GM12801 (cell line): ENCODE results near the gene CACHD1.

Source experiments
- TF ChIP-seq, protein P1 (sequence below): IDR thresholded peaks from one replicate; pipeline ENCODE4 v1.5.1; 2011; ENCODE audit warnings: control low read depth; ENCODE audit not compliant: insufficient read length; ENCODE audit errors: extremely low read depth

The CACHD1 gene

DNA sequence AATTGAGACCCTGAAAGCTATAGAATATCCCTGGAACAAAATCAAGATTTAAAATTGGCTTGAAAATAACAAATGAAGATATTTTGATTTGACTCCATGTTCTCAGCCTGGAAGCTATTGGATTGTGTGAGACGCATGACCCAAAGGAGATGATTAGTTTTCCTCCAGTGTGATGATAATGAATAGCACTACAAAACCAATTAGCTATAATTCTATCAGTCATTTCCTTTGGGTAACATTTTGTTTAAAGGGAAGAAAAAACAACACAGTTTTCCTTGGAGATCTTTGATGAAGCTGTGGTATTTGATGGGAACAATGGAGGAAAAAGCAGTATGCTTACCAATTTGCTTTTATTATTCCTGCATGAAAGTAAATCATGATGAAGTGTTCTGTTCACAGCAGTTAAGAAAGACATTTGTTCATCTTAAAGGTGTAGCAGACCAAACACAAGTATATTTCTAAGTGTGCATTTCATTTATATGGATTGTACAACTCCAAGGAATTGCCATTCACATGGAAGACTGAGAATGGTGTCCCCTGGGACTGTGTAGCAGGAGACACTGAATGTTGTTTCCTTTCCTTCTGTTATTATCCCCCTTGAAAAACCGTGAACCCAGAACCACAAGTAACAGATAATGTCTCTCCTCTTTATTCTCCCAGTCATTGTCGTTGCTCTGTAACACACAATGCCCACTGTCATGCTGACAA lies 111.4 kb downstream of the CACHD1 start:
- TF ChIP-seq, protein P1, sequence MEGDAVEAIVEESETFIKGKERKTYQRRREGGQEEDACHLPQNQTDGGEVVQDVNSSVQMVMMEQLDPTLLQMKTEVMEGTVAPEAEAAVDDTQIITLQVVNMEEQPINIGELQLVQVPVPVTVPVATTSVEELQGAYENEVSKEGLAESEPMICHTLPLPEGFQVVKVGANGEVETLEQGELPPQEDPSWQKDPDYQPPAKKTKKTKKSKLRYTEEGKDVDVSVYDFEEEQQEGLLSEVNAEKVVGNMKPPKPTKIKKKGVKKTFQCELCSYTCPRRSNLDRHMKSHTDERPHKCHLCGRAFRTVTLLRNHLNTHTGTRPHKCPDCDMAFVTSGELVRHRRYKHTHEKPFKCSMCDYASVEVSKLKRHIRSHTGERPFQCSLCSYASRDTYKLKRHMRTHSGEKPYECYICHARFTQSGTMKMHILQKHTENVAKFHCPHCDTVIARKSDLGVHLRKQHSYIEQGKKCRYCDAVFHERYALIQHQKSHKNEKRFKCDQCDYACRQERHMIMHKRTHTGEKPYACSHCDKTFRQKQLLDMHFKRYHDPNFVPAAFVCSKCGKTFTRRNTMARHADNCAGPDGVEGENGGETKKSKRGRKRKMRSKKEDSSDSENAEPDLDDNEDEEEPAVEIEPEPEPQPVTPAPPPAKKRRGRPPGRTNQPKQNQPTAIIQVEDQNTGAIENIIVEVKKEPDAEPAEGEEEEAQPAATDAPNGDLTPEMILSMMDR = no peak

DNA sequence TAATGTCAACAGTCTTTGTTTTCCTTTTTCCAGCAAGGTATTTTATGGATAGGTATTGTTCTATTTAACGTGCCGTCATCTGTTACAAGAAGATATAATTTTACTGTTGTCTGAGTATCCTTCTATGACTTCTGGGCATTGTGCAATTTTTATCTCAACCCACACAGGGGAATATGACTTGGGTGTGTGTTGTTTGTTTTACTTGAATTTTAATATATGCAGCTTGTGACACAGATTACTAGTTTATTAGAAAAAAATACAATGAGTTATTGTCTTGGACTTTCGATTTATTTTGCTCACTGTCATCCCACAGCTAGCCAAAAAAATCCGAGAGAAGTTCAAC lies 111.9 kb downstream of the CACHD1 start:
- TF ChIP-seq, protein P1 = no peak

DNA sequence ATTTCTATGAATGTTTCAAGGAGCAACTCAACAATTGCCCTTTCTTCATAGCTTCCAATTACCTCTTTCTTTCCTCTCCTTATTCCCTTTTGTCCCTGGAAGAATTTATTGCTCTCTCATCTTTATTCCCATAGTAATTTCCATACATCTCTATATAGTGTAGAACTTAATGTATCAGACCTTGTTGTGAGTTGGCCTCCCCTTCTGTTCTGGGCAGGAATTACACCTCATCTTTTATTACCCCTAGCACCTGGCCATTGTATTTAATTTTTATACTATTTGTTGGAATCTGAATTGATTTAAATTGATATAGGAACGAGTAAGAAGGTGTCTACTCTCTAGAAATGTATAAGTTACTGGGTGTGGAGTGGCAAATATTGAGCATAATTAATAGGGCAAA lies 114.5 kb downstream of the CACHD1 start:
- TF ChIP-seq, protein P1 = no peak

DNA sequence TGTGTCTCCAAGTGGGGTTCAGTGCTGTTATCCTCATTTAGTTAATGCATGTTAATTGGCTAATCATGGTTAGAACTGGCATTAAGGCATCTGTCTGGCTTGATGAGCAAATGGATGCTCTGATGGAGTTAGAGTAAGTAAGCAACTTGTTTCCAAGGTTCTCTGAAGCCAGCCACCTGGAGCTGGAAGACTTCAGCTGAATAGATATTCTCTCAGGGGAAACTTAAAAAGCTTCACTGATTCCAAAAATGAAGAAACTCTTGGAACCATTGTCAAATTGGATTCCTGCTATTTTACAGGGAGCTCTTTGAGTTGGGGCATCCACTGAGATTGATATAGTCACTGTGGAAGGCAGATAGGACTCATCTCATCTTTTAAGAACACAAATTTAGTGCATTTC lies 118.9 kb downstream of the CACHD1 start:
- TF ChIP-seq, protein P1 = no peak

DNA sequence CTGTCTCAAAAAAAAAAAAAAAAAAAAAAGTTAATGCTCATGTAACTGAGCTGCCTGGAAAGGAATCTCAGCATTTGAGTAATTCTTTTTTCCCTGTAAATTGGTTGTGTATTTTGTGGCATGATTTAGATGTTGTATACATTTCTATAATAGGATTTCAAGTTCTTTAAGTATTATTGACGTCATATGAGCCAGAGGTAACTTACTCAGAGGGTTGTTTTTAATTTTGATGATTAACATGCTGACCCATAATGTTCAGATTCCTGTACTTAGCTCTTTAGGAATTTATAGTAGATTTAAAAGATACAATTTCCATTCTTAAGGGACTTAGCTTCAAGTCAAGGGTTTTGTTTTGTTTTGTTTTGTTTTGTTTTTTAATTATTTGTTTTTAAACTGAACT lies 120.4 kb downstream of the CACHD1 start:
- TF ChIP-seq, protein P1 = no peak

DNA sequence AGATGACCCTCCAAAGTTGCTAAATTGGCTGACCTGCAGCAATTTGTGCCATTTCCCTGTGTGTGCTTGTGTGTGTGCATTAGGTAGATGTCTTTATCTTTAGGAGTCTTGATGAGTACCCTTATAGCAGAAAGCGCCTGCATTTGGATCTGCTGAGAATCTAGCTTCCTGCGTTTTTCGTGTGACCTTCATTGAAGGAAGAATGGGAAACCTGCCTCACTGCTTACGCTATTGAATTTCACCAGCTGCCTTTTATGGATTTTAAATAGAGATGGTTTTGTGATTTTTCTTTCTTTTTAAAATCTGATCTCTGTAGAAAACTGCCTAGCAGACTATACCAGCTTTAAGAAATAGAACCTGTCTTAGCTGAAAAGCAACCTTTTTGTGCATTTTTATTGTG lies 124.5 kb downstream of the CACHD1 start:
- TF ChIP-seq, protein P1 = no peak

DNA sequence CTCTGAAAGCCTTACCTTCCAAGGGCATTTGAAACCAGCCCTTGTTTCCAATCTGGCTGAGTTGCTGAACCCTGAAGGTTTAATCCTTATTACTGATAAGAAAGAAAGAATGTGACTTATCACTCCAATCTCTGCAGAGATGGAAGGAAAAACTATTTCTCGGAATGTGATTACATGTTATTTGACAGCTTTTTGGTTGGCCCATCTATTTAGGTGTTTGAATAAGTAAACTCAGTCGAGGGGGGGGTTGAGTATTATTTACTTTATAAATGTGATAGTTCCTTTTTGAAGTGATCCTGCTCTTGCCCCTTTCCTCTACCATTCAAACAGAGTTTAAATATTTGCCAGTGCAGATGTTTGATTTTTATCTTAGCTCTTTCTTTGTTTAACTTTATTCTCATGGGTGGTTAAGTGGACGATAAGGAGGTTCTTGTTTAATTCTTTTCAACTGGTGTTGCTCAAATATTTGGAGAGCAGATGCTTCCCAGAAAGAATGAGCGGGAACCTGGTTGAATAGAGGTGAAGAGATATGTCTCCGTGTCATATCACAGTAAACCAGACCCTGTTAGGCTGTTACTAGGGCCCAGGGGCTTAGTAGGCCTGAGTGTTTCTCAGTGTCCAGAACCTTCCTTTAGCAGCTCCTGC lies 126.1 kb downstream of the CACHD1 start:
- TF ChIP-seq, protein P1 = no peak
